ENCODE results near the gene RBM25. TPM values are rescaled to one million over a fixed set of nuclear protein-coding genes. Genes with fewer than 3 reads are reported as not detected.
A peak's percentile ranks its signal among the peaks of the same experiment; 100 is the strongest.
"Not testable (repeated sequence)": the region's sequence is repeated elsewhere in the genome, so short reads cannot be mapped to it uniquely, and the experiment has no call there.

The RBM25 gene
- total RNA-seq (10 to 100 TPM; 14.7 to 57.7 (median 45.2) TPM), polyA plus RNA-seq (10 to 100 TPM; 56.5 to 95.4 (median 66.7) TPM)
- long read RNA-seq, donor 1, transcript RBM25-203 (9 exons, 2,470 nt) = major isoform, 7 of 58 reads
- long read RNA-seq, donor 1, partial matches to known transcripts = 51 of 58 reads
- long read RNA-seq, donor 1, other reads (novel, unspliced or antisense) = 0 of 58 reads
- long read RNA-seq, donor 2, transcript RBM25-203 (9 exons, 2,470 nt) = major isoform, 5 of 32 reads
- long read RNA-seq, donor 2, partial matches to known transcripts = 25 of 32 reads
- long read RNA-seq, donor 2, other reads (novel, unspliced or antisense) = 0 of 32 reads
- long read RNA-seq, donor 3, partial matches to known transcripts = 5 of 8 reads
- long read RNA-seq, donor 3, other reads (novel, unspliced or antisense) = 0 of 8 reads
- long read RNA-seq, donor 4, transcript RBM25-203 (9 exons, 2,470 nt) = major isoform, 6 of 39 reads
- long read RNA-seq, donor 4, partial matches to known transcripts = 27 of 39 reads
- long read RNA-seq, donor 4, other reads (novel, unspliced or antisense) = 6 of 39 reads
- long read RNA-seq, donor 5, full-length matches to known transcripts = 28 of 34 reads
- long read RNA-seq, donor 5, partial matches to known transcripts = 1 of 34 reads
- long read RNA-seq, donor 5, other reads (novel, unspliced or antisense) = 5 of 34 reads
- long read RNA-seq, donor 6, transcript RBM25-203 (9 exons, 2,470 nt) = major isoform, 5 of 32 reads
- long read RNA-seq, donor 6, partial matches to known transcripts = 20 of 32 reads
- long read RNA-seq, donor 6, other reads (novel, unspliced or antisense) = 7 of 32 reads
- long read RNA-seq, donor 7, partial matches to known transcripts = 0 of 2 reads
- long read RNA-seq, donor 7, other reads (novel, unspliced or antisense) = 0 of 2 reads
- long read RNA-seq, donor 8, full-length matches to known transcripts = 4 of 23 reads
- long read RNA-seq, donor 8, partial matches to known transcripts = 19 of 23 reads
- long read RNA-seq, donor 8, other reads (novel, unspliced or antisense) = 0 of 23 reads
- long read RNA-seq, donor 9, transcript RBM25-203 (9 exons, 2,470 nt) = major isoform, 7 of 20 reads
- long read RNA-seq, donor 9, partial matches to known transcripts = 11 of 20 reads
- long read RNA-seq, donor 9, other reads (novel, unspliced or antisense) = 0 of 20 reads
- long read RNA-seq, donor 10, full-length matches to known transcripts = 4 of 10 reads
- long read RNA-seq, donor 10, partial matches to known transcripts = 6 of 10 reads
- long read RNA-seq, donor 10, other reads (novel, unspliced or antisense) = 0 of 10 reads

- TF ChIP-seq CTCF (IDR thresholded peaks at IDR 0.05) = no peak
- peak; percentile 96 to 98 for TF ChIP-seq POLR2A (IDR thresholded peaks at IDR 0.05)
- peak; percentile 95 to 99 (median 98) for DNase-seq
- intact Hi-C loops (cut with DNase I) = no loop called here
- H3K4me1 ChIP-seq (replicated peaks in 1 of 2) = peaks cover 8 to 17% of the 10 kb centered on the region in 2 donors
- no peaks in the 10 kb centered on the region for H3K36me3 ChIP-seq (replicated peaks in 1 of 2)
- 0 to 1% (median 0%) methylated on average over 33 to 57 of the region's 57 CpGs for WGBS, 4 donors
- H3K9me3 ChIP-seq (replicated peaks in 1 of 3) = no peaks in the 10 kb centered on the region
- no peaks in the 10 kb centered on the region for H3K27me3 ChIP-seq
- peak within 1 kb of the TSS; percentile 35 to 91 (median 64) for H3K4me3 ChIP-seq
- peak within 1 kb of the TSS; percentile 90 to 98 (median 95) for H3K27ac ChIP-seq
These were observed at the start of gene RBM25 for GRCh38 chr14:73058224-73058921. TSS of gene RBM25 (plus strand) at chr14:73058534. CDS start at chr14:73071642, 13,108 bp downstream.

GRCh38 chr14:73011189-73011588 lies 47.1 kb upstream of the RBM25 start:
- H3K9me3 ChIP-seq (replicated peaks in 1 of 3); intact Hi-C loops (cut with DNase I); H3K4me3 ChIP-seq; H3K27me3 ChIP-seq; H3K36me3 ChIP-seq (replicated peaks in 1 of 2); DNase-seq; H3K27ac ChIP-seq: not testable (repeated sequence)
- H3K4me1 ChIP-seq (replicated peaks in 1 of 2) = peaks cover 6 to 15% of the 10 kb centered on the region in 2 donors
- 86 to 95% (median 91%) methylated on average over 7 of the region's 7 CpGs for WGBS, 4 donors

- intact Hi-C loops (cut with DNase I) = no loop called here
- Histone ChIP-seq H3K27ac (peak overlapping the region in 1 of 5 donors; percentile 13), H3K36me3 (replicated peaks in 1 of 2) (no peaks in the 10 kb centered on the region), H3K9me3 (replicated peaks in 1 of 3) (no peaks in the 10 kb centered on the region), H3K4me3 (no peak overlapping the region), H3K27me3 (no peaks in the 10 kb centered on the region), H3K4me1 (replicated peaks in 1 of 2) (peaks cover 0 to 8% of the 10 kb centered on the region in 2 donors)
- DNase-seq = no peak
- WGBS, 4 donors = 57 to 72% (median 67%) methylated on average over 2 of the region's 2 CpGs
- no peak for TF ChIP-seq CTCF (IDR thresholded peaks at IDR 0.05)
- TF ChIP-seq POLR2A (IDR thresholded peaks at IDR 0.05) = no peak
These were observed 44.2 kb upstream of the RBM25 start for GRCh38 chr14:73014105-73014504.

GRCh38 chr14:73015552-73015951 lies 42.8 kb upstream of the RBM25 start:
- H3K9me3 ChIP-seq (replicated peaks in 1 of 3); H3K27ac ChIP-seq; H3K4me1 ChIP-seq (replicated peaks in 1 of 2); H3K27me3 ChIP-seq; H3K36me3 ChIP-seq (replicated peaks in 1 of 2); intact Hi-C loops (cut with DNase I); H3K4me3 ChIP-seq; DNase-seq: not testable (repeated sequence)
- 93 to 98% (median 97%) methylated on average over 14 of the region's 14 CpGs for WGBS, 4 donors

GRCh38 chr14:73016011-73016410 lies 42.3 kb upstream of the RBM25 start:
- H3K36me3 ChIP-seq (replicated peaks in 1 of 2); intact Hi-C loops (cut with DNase I); H3K27me3 ChIP-seq; H3K4me1 ChIP-seq (replicated peaks in 1 of 2); DNase-seq; H3K27ac ChIP-seq; H3K9me3 ChIP-seq (replicated peaks in 1 of 3); H3K4me3 ChIP-seq: not testable (repeated sequence)
- 74 to 82% (median 79%) methylated on average over 10 of the region's 10 CpGs for WGBS, 4 donors

Measured in adrenal gland (tissue), 19 donors.